ENCODE data around the gene OLIG3. TPM values are rescaled to one million over a fixed set of nuclear protein-coding genes. Genes with fewer than 3 reads are reported as not detected.

OLIG3 gene
- total RNA-seq, 1 donor from 2014 or later: not detected

GRCh38 chr6:137495703-137496336, 1.6 kb upstream of the OLIG3 start:
- ATAC-seq: no peak

- no peak for ATAC-seq
Observed at GRCh38 chr6:137494988-137495702, 951 bp upstream of the OLIG3 start.

GRCh38 chr6:137493218-137494038, 766 bp downstream of the OLIG3 start:
- no peak for ATAC-seq

- no peak for ATAC-seq
Observed at GRCh38 chr6:137492289-137493217, 1.6 kb downstream of the OLIG3 start.

- no peak for ATAC-seq
Observed at GRCh38 chr6:137491478-137491877, 2.7 kb downstream of the OLIG3 start.

- ATAC-seq: no peak
Observed at GRCh38 chr6:137490961-137491360, 3.2 kb downstream of the OLIG3 start.

- ATAC-seq: no peak
Observed at GRCh38 chr6:137490006-137490905, 3.9 kb downstream of the OLIG3 start.

GRCh38 chr6:137489046-137490005, 4.9 kb downstream of the OLIG3 start:
- ATAC-seq: no peak

GRCh38 chr6:137488150-137489045, 5.8 kb downstream of the OLIG3 start:
- no peak for ATAC-seq

GRCh38 chr6:137487869-137488149, 6.4 kb downstream of the OLIG3 start:
- no peak for ATAC-seq

- no peak for ATAC-seq
Observed at GRCh38 chr6:137487181-137487868, 6.9 kb downstream of the OLIG3 start.

- ATAC-seq: no peak
Observed at GRCh38 chr6:137486416-137486815, 7.8 kb downstream of the OLIG3 start.

- ATAC-seq: no peak
Observed at GRCh38 chr6:137480431-137480830, 13.8 kb downstream of the OLIG3 start.

- ATAC-seq: no peak
Observed at GRCh38 chr6:137475103-137475502, 19.1 kb downstream of the OLIG3 start.

GRCh38 chr6:137473598-137473997, 20.6 kb downstream of the OLIG3 start:
- no peak for ATAC-seq

GRCh38 chr6:137472641-137473137, 21.5 kb downstream of the OLIG3 start:
- ATAC-seq: no peak

- ATAC-seq: no peak
Observed at GRCh38 chr6:137471986-137472385, 22.2 kb downstream of the OLIG3 start.

- ATAC-seq: no peak
Observed at GRCh38 chr6:137471497-137471896, 22.7 kb downstream of the OLIG3 start.
